ENCODE data around the gene CD38. TPM values are rescaled to one million over a fixed set of nuclear protein-coding genes. Genes with fewer than 3 reads are reported as not detected.

Gene CD38
- total RNA-seq, 1 donor from 2014 or later = 1.0 TPM

GRCh38 chr4:15864651-15865566, 86.8 kb downstream of the CD38 start:
- DNase-seq (ENCODE audit: low read depth) = peak; percentile 83
- Histone ChIP-seq H3K4me2 (ENCODE audit: low read length) (no peak overlapping the region), H3K4me3 (ENCODE audit: insufficient read depth, low read depth, low read length) (no peak overlapping the region), H3K27me3 (ENCODE audit: insufficient read depth, low read length) (no peaks in the 10 kb centered on the region), H3K36me3 (ENCODE audit: insufficient read depth, low read length) (no peaks in the 10 kb centered on the region), H4K20me1 (ENCODE audit: insufficient read depth, low read length) (no peaks in the 10 kb centered on the region), H2AFZ (ENCODE audit: low read depth, low read length) (no peak overlapping the region), H3K27ac (ENCODE audit: low read depth, low read length) (no peak overlapping the region), H3K9ac (ENCODE audit: low read length) (no peak overlapping the region), H3K9me3 (ENCODE audit: insufficient read depth, low read depth, low read length) (no peaks in the 10 kb centered on the region), H3K79me2 (ENCODE audit: insufficient read depth, low read length) (no peaks in the 10 kb centered on the region), H3K4me1 (ENCODE audit: insufficient read depth, low read length) (no peaks in the 10 kb centered on the region)
- no peak overlapping the region for H3K4me3 Mint-ChIP-seq (ENCODE audit: unreplicated experiment)
- H3K27me3 Mint-ChIP-seq (ENCODE audit: low read depth, unreplicated experiment) = peaks cover 13% of the 10 kb centered on the region
- no peaks in the 10 kb centered on the region for H3K4me1 Mint-ChIP-seq (ENCODE audit: low read depth, unreplicated experiment)
- H3K36me3 Mint-ChIP-seq (ENCODE audit: low read depth, unreplicated experiment) = no peaks in the 10 kb centered on the region
- TF ChIP-seq EZH2 (IDR thresholded peaks at IDR 0.05; ENCODE audit: insufficient read depth, low read length) = no peak
- no peak for TF ChIP-seq CTCF (IDR thresholded peaks at IDR 0.05; ENCODE audit: insufficient read depth, low read depth, low read length)
- H3K27ac Mint-ChIP-seq (ENCODE audit: unreplicated experiment) = no peak overlapping the region
- FAIRE-seq = no peak
- no peaks in the 10 kb centered on the region for H3K9me3 Mint-ChIP-seq (ENCODE audit: unreplicated experiment)

DNA sequence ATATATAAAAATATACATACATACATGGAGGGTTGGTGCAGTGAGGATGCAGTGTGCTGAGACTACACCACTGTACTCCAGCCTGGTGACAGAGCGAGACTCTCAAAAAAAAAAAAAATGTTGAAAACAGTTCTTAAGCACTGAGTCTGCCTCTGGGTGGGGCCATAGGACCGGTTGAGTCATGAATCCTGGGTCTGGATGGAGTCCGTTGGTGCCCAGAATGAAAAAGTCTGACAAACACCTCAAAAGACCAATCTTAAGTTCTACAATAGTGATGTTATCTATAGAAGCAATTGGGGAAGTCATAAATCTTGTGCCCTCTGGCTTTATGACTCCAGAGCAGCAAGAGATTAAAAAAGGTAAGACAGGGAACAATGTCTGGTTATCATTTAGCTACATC, 90.0 kb downstream of the CD38 start:
- Mint-ChIP-seq H3K4me1 (ENCODE audit: low read depth, unreplicated experiment) (no peaks in the 10 kb centered on the region), H3K9me3 (ENCODE audit: unreplicated experiment) (no peaks in the 10 kb centered on the region), H3K27me3 (ENCODE audit: low read depth, unreplicated experiment) (peaks cover 2% of the 10 kb centered on the region), H3K27ac (ENCODE audit: unreplicated experiment) (no peak overlapping the region), H3K36me3 (ENCODE audit: low read depth, unreplicated experiment) (no peaks in the 10 kb centered on the region), H3K4me3 (ENCODE audit: unreplicated experiment) (no peak overlapping the region)
- DNase-seq (ENCODE audit: low read depth) (peak; percentile 32), FAIRE-seq (no peak)
- Histone ChIP-seq H3K4me1 (ENCODE audit: insufficient read depth, low read length) (no peaks in the 10 kb centered on the region), H3K27me3 (ENCODE audit: insufficient read depth, low read length) (no peaks in the 10 kb centered on the region), H3K4me2 (ENCODE audit: low read length) (no peak overlapping the region), H3K9ac (ENCODE audit: low read length) (no peak overlapping the region), H3K79me2 (ENCODE audit: insufficient read depth, low read length) (no peaks in the 10 kb centered on the region), H3K36me3 (ENCODE audit: insufficient read depth, low read length) (no peaks in the 10 kb centered on the region), H2AFZ (ENCODE audit: low read depth, low read length) (no peak overlapping the region), H3K9me3 (ENCODE audit: insufficient read depth, low read depth, low read length) (no peaks in the 10 kb centered on the region), H4K20me1 (ENCODE audit: insufficient read depth, low read length) (no peaks in the 10 kb centered on the region), H3K27ac (ENCODE audit: low read depth, low read length) (no peak overlapping the region), H3K4me3 (ENCODE audit: insufficient read depth, low read depth, low read length) (no peak overlapping the region)
- TF ChIP-seq CTCF (IDR thresholded peaks at IDR 0.05; ENCODE audit: insufficient read depth, low read depth, low read length) = no peak
- TF ChIP-seq EZH2 (IDR thresholded peaks at IDR 0.05; ENCODE audit: insufficient read depth, low read length) = no peak

All from astrocyte (in vitro differentiated cells and primary cell).